GM23338 (cell line): ENCODE data around the gene COX4I2. TPM values are rescaled to one million over a fixed set of nuclear protein-coding genes. Genes with fewer than 3 reads are reported as not detected.

ENCODE experiments used
- ATAC-seq: fragments of 200-7000 bp; cut with Tn5 transposase; 3 replicates; pipeline ENCODE4 v1.9.1; 2020
- DNase-seq: peaks from one replicate; pipeline ENCODE4 v3.0.0-alpha.2; 2015; ENCODE audit warnings: low spot score
- H2AFZ ChIP-seq: fragments of 200-600 bp; sonication (generic); 2 replicates; pipeline ENCODE4 v1.8.0; 2016; ENCODE audit warnings: antibody characterized with exemption, mild to moderate bottlenecking, moderate library complexity
- H3F3A ChIP-seq: fragments of 200-600 bp; sonication (generic); replicated peaks from 2 replicates; pipeline ENCODE4 v1.8.0; 2017; ENCODE audit warnings: antibody characterized with exemption, mixed run types, low read depth
- H3K27ac ChIP-seq: fragments of 200-600 bp; sonication (generic); 2 replicates; pipeline ENCODE4 v1.6.1; 2016; ENCODE audit warnings: low read depth
- H3K27me3 ChIP-seq: fragments of 200-600 bp; sonication (generic); 2 replicates; pipeline ENCODE4 v1.8.0; 2016; ENCODE audit warnings: mild to moderate bottlenecking, mixed run types, moderate library complexity; ENCODE audit not compliant: insufficient read depth
- H3K36me3 ChIP-seq: fragments of 200-600 bp; sonication (generic); 2 replicates; pipeline ENCODE4 v1.8.0; 2016; ENCODE audit warnings: mild to moderate bottlenecking; ENCODE audit not compliant: insufficient read depth
- H3K4me1 ChIP-seq: fragments of 200-600 bp; sonication (generic); 2 replicates; pipeline ENCODE4 v1.8.0; 2016; ENCODE audit warnings: mild to moderate bottlenecking, moderate library complexity; ENCODE audit not compliant: insufficient read depth
- H3K4me2 ChIP-seq: fragments of 200-600 bp; sonication (generic); 2 replicates; pipeline ENCODE4 v1.7.1; 2017; ENCODE audit warnings: mixed run types
- H3K4me3 ChIP-seq: fragments of 200-600 bp; sonication (generic); 2 replicates; pipeline ENCODE4 v1.6.1; 2016; ENCODE audit warnings: mixed run types
- H3K79me2 ChIP-seq: fragments of 200-600 bp; sonication (generic); replicated peaks from 2 replicates; pipeline ENCODE4 v1.8.0; 2017; ENCODE audit warnings: mild to moderate bottlenecking; ENCODE audit not compliant: insufficient read depth
- H3K9me2 ChIP-seq: fragments of 200-600 bp; sonication (generic); 2 replicates; pipeline ENCODE4 v1.8.0; 2017; ENCODE audit not compliant: insufficient read depth
- H4K20me1 ChIP-seq: fragments of 200-600 bp; sonication (generic); replicated peaks from 2 replicates; pipeline ENCODE4 v1.8.0; 2017; ENCODE audit warnings: mild to moderate bottlenecking; ENCODE audit not compliant: insufficient read depth
- H3K27ac Mint-ChIP-seq: 2 replicates; pipeline ENCODE4 v1.8.0; 2020; ENCODE audit warnings: inconsistent platforms, mild to moderate bottlenecking, moderate library complexity, mixed read lengths
- H3K27me3 Mint-ChIP-seq: 3 replicates; pipeline ENCODE4 v1.8.0; 2022; ENCODE audit warnings: low read depth, mild to moderate bottlenecking, moderate library complexity, mixed read lengths, inconsistent platforms; ENCODE audit not compliant: insufficient read depth, poor library complexity
- H3K36me3 Mint-ChIP-seq: 3 replicates; pipeline ENCODE4 v1.8.0; 2021; ENCODE audit warnings: low read depth, mild to moderate bottlenecking, inconsistent platforms, moderate library complexity, mixed read lengths
- H3K4me1 Mint-ChIP-seq: 3 replicates; pipeline ENCODE4 v1.8.0; 2020; ENCODE audit warnings: mild to moderate bottlenecking, inconsistent platforms, mixed read lengths
- H3K4me3 Mint-ChIP-seq: 3 replicates; pipeline ENCODE4 v1.8.0; 2021; ENCODE audit warnings: moderate library complexity, mild to moderate bottlenecking, inconsistent platforms, mixed read lengths
- H3K9me3 Mint-ChIP-seq: 3 replicates; pipeline ENCODE4 v1.8.0; 2020; ENCODE audit warnings: moderate library complexity, mild to moderate bottlenecking, inconsistent platforms, mixed read lengths
- CREB1 ChIP-seq: fragments of 250-450 bp; sonication (Bioruptor Pico); IDR thresholded peaks from 2 replicates; pipeline ENCODE4 v1.5.0; 2020; ENCODE audit warnings: low read depth, mild to moderate bottlenecking, moderate library complexity
- CTCF ChIP-seq, 2 experiments: fragments of 200-600 bp in 1 of 2; sonication (generic) in 1 of 2; conservative IDR thresholded peaks; 2 replicates each; pipeline versions ENCODE4 v1.5.1 to v1.6.1; 2016 to 2017; ENCODE audit warnings: antibody characterized with exemption in 2 of 2, low read depth in 2 of 2, mild to moderate bottlenecking in 2 of 2, moderate library complexity in 1 of 2
- ETS1 ChIP-seq: IDR thresholded peaks from 2 replicates; pipeline ENCODE4 v1.6.1; 2016; ENCODE audit warnings: antibody characterized with exemption
- EZH2 ChIP-seq: fragments of 200-600 bp; sonication (generic); IDR thresholded peaks from one replicate; pipeline ENCODE4 v1.8.0; 2017; ENCODE audit warnings: antibody characterized with exemption, mild to moderate bottlenecking, low read depth; ENCODE audit not compliant: unreplicated experiment
- STAT1 ChIP-seq: IDR thresholded peaks from one replicate; pipeline ENCODE4 v1.6.1; 2016; ENCODE audit warnings: antibody characterized with exemption; ENCODE audit not compliant: unreplicated experiment
- ZNF114 ChIP-seq: fragments of 250-450 bp; sonication (Bioruptor Pico); IDR thresholded peaks from 2 replicates; pipeline ENCODE4 v1.5.0; 2020; ENCODE audit warnings: mild to moderate bottlenecking, moderate library complexity
- ZNF331 ChIP-seq: fragments of 250-450 bp; sonication (Bioruptor Pico); IDR thresholded peaks from 2 replicates; pipeline ENCODE4 v1.5.0; 2020; ENCODE audit warnings: low read depth, mild to moderate bottlenecking, moderate library complexity
- polyA plus RNA-seq: library from polyadenylated mRNA; unstranded; fragments of >200 nt; fragmentation: Nextera tagmentation; extraction: Ambion mirVana; gene quantifications from 2 replicates; pipeline ENCODE4 v1.2.1, GENCODE V29; 2016
- total RNA-seq: library from RNA; depleted of rRNA; stranded (reverse); fragments of >200 nt; shearing (Covaris generic); gene quantifications from 2 replicates; pipeline ENCODE4 v1.2.3, GENCODE V29; 2014

COX4I2 gene
- total and polyA plus RNA-seq, 2 experiments from 2014 or later: 0.63 TPM; not detected in 1

GRCh38 chr20:31682927-31683326 lies 45.2 kb downstream of the COX4I2 start:
- peaks cover 3% of the 10 kb centered on the region for H3K27me3 Mint-ChIP-seq
- no peak for TF ChIP-seq CTCF (conservative IDR thresholded peaks at IDR 0.05; ENCODE audit: low read depth in 2 of 2)
- TF ChIP-seq STAT1: no peak
- TF ChIP-seq EZH2: no peak
- TF ChIP-seq ZNF114 (CRISPR knock-in tag): no peak
- no peak for TF ChIP-seq CREB1
- ATAC-seq (no peak), DNase-seq (no peak)
- H3K4me1 Mint-ChIP-seq: peaks cover 23% of the 10 kb centered on the region
- Histone ChIP-seq H3K4me1 (peaks cover 25% of the 10 kb centered on the region), H3K27ac (peak overlapping the region; percentile 62), H3K27me3 (no peaks in the 10 kb centered on the region), H3K4me2 (no peak overlapping the region), H3F3A (peaks cover 33% of the 10 kb centered on the region), H3K4me3 (no peak overlapping the region), H2AFZ (no peak overlapping the region), H4K20me1 (peaks cover 27% of the 10 kb centered on the region), H3K36me3 (0 out of 2 replicates have a peak, but pooled peaks cover 3% of the 10 kb centered on the region), H3K9me2 (peaks cover 9% of the 10 kb centered on the region; the same call in 1 of the 2 replicates), H3K79me2 (peaks cover 75% of the 10 kb centered on the region)
- peaks cover 23% of the 10 kb centered on the region for H3K36me3 Mint-ChIP-seq
- H3K4me3 Mint-ChIP-seq: no peak overlapping the region
- H3K27ac Mint-ChIP-seq: no peak overlapping the region
- H3K9me3 Mint-ChIP-seq: no peaks in the 10 kb centered on the region

GRCh38 chr20:31684153-31685015 lies 46.7 kb downstream of the COX4I2 start:
- peaks cover 27% of the 10 kb centered on the region for H4K20me1 ChIP-seq
- H3F3A ChIP-seq: peaks cover 27% of the 10 kb centered on the region
- Mint-ChIP-seq H3K27ac (no peak overlapping the region), H3K27me3 (peaks cover 3% of the 10 kb centered on the region), H3K9me3 (no peaks in the 10 kb centered on the region; the same call in 2 of the 3 replicates), H3K4me1 (peaks cover 10% of the 10 kb centered on the region), H3K36me3 (peaks cover 25% of the 10 kb centered on the region), H3K4me3 (no peak overlapping the region)
- DNase-seq (no peak), ATAC-seq (no peak)
- H3K79me2 ChIP-seq: peaks cover 69% of the 10 kb centered on the region
- H2AFZ ChIP-seq: no peak overlapping the region
- H3K4me1 ChIP-seq: peaks cover 12% of the 10 kb centered on the region
- peak overlapping the region; percentile 56; the same call in 1 of the 2 replicates for H3K27ac ChIP-seq
- peaks cover 9% of the 10 kb centered on the region; the same call in 1 of the 2 replicates for H3K9me2 ChIP-seq
- no peak overlapping the region for H3K4me2 ChIP-seq
- H3K27me3 ChIP-seq: no peaks in the 10 kb centered on the region
- no peak overlapping the region for H3K4me3 ChIP-seq
- peaks cover 5% of the 10 kb centered on the region; the same call in 1 of the 2 replicates for H3K36me3 ChIP-seq
- TF ChIP-seq ZNF331 (CRISPR knock-in tag) (no peak), ZNF114 (CRISPR knock-in tag) (no peak), CTCF (conservative IDR thresholded peaks at IDR 0.05; ENCODE audit: low read depth in 2 of 2) (no peak), ETS1 (no peak), CREB1 (no peak), EZH2 (no peak)
